ENCODE results near the gene COL9A2.
A peak's percentile ranks its signal among the peaks of the same experiment; 100 is the strongest.

GRCh38 chr1:40257688-40258444 is 59.2 kb downstream of the COL9A2 start, which contains the start of gene ZMPSTE24:
- peak; percentile 86 for TF ChIP-seq POLR2AphosphoS5 (IDR thresholded peaks at IDR 0.05; ENCODE audit: borderline replicate concordance, low read depth, low read length)
- TF ChIP-seq FOXP2 (optimal IDR thresholded peaks at IDR 0.05; ENCODE audit: control extremely low read depth, extremely low read length, insufficient read depth): peak; percentile 49
- no peak for TF ChIP-seq EZH2 (IDR thresholded peaks at IDR 0.05)
